ENCODE results near the gene SMIM12. TPM values are rescaled to one million over a fixed set of nuclear protein-coding genes. Genes with fewer than 3 reads are reported as not detected.

Gene SMIM12, protein sequence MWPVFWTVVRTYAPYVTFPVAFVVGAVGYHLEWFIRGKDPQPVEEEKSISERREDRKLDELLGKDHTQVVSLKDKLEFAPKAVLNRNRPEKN
- total RNA-seq = 36.2 TPM

GRCh38 chr1:34859446-34860200 lies at the start of gene SMIM12:
Gene SMIM12, minus strand, starts transcription at chr1:34859749. Its CDS starts 3,772 bp downstream, at chr1:34855977.
- peak; percentile 96 for DNase-seq (ENCODE audit: low spot score)
- peak; percentile 99 for ATAC-seq
- intact Hi-C loops (cut with DNase I) = no loop called here

GRCh38 chr1:34908369-34908768 lies 48.8 kb upstream of the SMIM12 start:
- intact Hi-C loops (cut with DNase I) = no loop called here
- DNase-seq (ENCODE audit: low spot score) = no peak
- no peak for ATAC-seq

DNA sequence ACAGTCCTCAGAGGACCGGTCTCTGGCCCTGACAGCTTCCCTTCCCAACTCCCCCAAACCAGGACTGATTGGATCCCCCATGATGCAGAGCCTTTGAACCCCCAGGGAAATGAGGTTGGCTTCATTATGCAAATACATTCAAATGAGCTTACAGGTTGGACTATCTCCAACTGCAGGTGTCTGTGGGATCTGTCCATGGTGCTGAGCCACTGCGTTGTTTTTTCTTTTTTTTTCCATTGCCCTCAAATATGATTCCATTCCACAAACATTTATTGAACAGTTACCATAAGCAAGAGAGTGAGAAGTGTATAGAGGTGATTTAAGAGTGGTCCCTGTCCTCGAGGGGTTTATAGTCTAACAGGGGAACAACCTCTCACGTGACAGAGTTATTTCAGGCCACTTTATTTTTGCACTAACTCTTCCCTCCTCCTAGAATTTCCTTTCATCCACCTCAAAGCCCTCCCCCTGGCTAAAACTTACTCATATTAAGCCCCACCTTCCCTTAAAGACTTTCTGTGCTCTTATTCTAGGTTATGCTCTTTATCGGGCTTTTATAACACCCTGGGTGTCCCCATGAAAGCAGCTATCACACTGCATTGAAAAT lies 48.0 kb upstream of the SMIM12 start:
- ATAC-seq = no peak
- intact Hi-C loops (cut with DNase I) = no loop called here
- no peak for DNase-seq (ENCODE audit: low spot score)

GRCh38 chr1:34906756-34907155 lies 47.2 kb upstream of the SMIM12 start:
- ATAC-seq = no peak
- intact Hi-C loops (cut with DNase I) = no loop called here

GRCh38 chr1:34906222-34906621 lies 46.7 kb upstream of the SMIM12 start:
- intact Hi-C loops (cut with DNase I) = no loop called here
- DNase-seq (ENCODE audit: low spot score) (no peak), ATAC-seq (no peak)

More at GRCh38 chr1:34906756-34907155, 47.2 kb upstream of the SMIM12 start:
- no peak for DNase-seq (ENCODE audit: low spot score)

GRCh38 chr1:34905098-34905459 lies 45.5 kb upstream of the SMIM12 start:
- intact Hi-C loops (cut with DNase I) = no loop called here
- DNase-seq (ENCODE audit: low spot score) (no peak), ATAC-seq (no peak)

- intact Hi-C loops (cut with DNase I) = no loop called here
- ATAC-seq = no peak
- no peak for DNase-seq (ENCODE audit: low spot score)
These were observed 44.9 kb upstream of the SMIM12 start for GRCh38 chr1:34904236-34905097.

DNA sequence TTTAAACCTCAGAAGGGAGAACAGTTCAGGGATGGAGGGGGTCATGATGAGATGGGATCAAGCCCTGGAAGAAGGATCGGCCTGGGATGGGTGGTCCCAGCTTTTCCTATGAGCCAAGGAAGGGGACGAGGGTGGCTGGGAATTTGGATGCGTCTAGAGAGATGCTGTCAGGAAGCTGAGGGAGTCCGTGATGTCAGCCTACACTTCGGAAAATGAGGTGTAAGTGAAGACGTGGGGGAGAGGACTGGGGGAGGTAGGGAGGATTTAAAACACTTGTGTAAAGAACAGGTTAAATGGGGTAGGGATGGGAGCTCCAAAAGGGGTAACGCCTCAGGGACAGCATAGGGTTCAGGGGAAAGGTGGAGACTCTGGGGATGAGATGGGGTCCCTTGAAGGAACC lies 42.4 kb upstream of the SMIM12 start:
- DNase-seq (ENCODE audit: low spot score) = no peak
- intact Hi-C loops (cut with DNase I) = no loop called here
- no peak for ATAC-seq

DNA sequence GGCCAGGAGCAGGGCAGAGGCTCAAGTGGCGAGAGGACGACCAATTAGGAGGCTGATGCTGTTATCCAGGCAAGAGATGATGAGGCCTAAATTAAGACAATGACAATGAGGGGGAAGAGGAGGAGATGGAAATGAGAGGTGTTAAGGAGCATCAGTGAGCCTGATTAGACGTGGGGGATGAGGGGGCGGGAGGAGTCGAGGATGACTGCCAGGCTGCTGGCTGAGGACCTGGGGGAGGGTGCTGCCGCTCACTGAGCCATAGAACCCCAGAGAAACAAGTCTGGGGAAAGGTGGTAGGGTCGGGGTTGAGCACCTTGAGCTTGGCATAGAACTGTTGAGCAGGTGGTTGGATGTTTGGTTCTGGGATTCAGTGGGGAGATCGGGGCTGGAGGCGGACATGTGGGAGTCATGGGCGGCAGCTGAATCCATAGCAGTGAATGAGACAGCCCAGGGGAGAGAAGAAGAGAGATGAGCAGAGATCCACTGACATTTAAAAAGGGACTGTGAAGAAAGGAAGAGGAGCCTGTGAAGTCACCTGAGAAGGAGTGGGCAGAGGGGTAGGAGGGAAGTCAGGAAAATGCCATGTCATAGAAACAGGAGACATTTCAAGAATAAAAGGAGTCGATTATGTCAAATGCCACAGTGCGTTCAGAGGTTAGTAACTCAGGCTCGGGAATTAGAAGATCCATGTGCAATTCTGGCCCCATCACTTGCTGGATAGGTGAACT lies 41.4 kb upstream of the SMIM12 start:
- no peak for DNase-seq (ENCODE audit: low spot score)
- intact Hi-C loops (cut with DNase I) = no loop called here
- no peak for ATAC-seq

- ATAC-seq = no peak
- no peak for DNase-seq (ENCODE audit: low spot score)
- intact Hi-C loops (cut with DNase I) = no loop called here
These were observed 40.4 kb upstream of the SMIM12 start for GRCh38 chr1:34899906-34900305.

- intact Hi-C loops (cut with DNase I) = no loop called here
- DNase-seq (ENCODE audit: low spot score) (no peak), ATAC-seq (no peak)
These were observed 39.9 kb upstream of the SMIM12 start for GRCh38 chr1:34899471-34899870.

GRCh38 chr1:34898330-34898761 lies 38.8 kb upstream of the SMIM12 start:
- DNase-seq (ENCODE audit: low spot score) (no peak), ATAC-seq (no peak)
- intact Hi-C loops (cut with DNase I) = no loop called here

DNA sequence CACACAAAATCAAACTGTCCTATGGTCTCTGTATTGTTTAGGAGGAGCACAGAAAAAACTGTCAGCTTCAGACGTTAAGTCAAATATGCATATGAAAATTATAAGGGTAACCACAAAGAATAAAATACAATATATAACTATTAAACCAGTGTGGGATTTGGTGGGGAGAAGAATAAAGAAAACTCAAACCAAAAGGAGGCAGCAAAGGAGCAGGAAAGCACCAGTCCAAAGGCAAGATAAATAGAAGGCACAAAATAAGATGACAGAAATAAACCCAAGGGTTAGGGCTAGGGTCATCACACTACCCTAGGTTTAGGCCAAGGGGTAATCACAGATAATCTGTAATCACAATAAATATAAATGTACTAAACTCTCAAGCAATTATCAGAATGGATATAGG lies 37.1 kb upstream of the SMIM12 start:
- intact Hi-C loops (cut with DNase I) = no loop called here
- ATAC-seq = no peak
- no peak for DNase-seq (ENCODE audit: low spot score)

GRCh38 chr1:34889705-34890104 lies 30.2 kb upstream of the SMIM12 start:
- DNase-seq (ENCODE audit: low spot score) (no peak), ATAC-seq (no peak)
- intact Hi-C loops (cut with DNase I) = no loop called here

GRCh38 chr1:34887593-34887992 lies 28.0 kb upstream of the SMIM12 start:
- no peak for DNase-seq (ENCODE audit: low spot score)
- no peak for ATAC-seq
- intact Hi-C loops (cut with DNase I) = no loop called here

- DNase-seq (ENCODE audit: low spot score) = no peak
- peak; percentile 48 for ATAC-seq
- intact Hi-C loops (cut with DNase I) = no loop called here
These were observed 26.1 kb upstream of the SMIM12 start for GRCh38 chr1:34885405-34886247.

DNA sequence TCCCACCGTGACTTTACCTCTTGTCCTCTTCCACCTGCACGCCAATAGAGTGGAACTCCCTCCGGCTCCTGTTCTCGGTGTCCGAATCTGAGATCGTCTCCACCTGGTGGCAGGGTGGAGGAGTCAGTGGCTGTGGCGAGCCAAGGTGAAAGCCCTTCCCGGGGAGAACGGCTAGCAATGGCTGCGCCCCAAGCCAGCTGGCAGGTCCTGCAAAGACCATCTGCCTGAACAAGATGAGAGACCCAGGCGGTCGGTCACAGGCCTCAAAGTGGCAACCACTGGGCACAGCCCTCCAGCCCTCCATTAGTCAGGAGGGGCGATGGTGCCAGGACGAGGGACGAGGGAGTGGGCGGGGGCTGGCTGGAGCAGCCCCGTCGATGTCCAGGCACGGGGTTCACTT lies 25.4 kb upstream of the SMIM12 start:
- intact Hi-C loops (cut with DNase I) = no loop called here
- DNase-seq (ENCODE audit: low spot score) (no peak), ATAC-seq (no peak)

DNA sequence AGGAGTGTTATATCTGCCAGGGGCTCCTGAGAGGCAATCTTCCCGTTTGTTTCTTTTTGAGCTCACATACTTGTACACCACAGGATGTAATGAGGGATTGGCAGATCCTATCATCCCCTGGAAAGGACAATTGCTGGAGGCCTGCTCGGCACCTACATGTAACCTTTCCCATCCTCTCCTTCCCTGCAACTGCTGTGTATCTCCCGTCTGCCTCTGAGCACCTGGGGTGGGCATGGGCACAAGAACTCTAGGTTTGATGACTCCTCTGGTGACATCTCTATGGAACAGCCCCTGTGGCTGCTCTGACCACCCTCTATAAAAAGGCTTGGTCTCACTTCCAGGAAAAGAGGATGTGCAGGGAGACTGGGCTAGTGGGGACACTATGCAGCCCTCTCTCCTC lies 25.0 kb upstream of the SMIM12 start:
- ATAC-seq = no peak
- intact Hi-C loops (cut with DNase I) = no loop called here
- DNase-seq (ENCODE audit: low spot score) = no peak

Measured in sciatic nerve (tissue), 2 donors.